ENCODE data around the gene ALG9. TPM values are rescaled to one million over a fixed set of nuclear protein-coding genes. Genes with fewer than 3 reads are reported as not detected.

The ALG9 gene
- total and polyA plus RNA-seq, 9 donors = 21.2 to 29.7 (median 25.0) TPM

DNA sequence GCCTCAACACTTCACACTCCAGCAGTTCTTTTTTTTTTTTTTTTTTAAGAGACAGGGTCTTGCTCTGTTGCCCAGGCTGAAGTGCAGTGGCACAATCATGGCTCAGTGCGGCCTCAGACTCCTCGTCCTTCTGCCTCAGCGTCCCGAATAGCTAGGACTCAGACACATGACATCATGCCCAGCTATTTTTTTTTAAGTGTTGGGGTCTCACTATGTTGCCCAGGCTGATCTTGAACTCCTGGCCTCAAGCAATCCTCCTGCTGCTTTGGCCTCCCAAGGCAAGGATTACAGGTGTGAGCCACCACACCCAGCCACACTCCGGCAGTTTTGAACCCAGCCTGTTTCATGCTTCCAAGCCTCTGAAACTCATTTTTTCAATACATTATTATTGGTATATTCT is 108.9 kb downstream of the ALG9 start:
- no peak for DNase-seq
- Histone ChIP-seq H3K4me3 (ENCODE audit: low read length) (no peak overlapping the region), H3K27ac (ENCODE audit: low read length) (no peak overlapping the region), H3K4me1 (ENCODE audit: control insufficient read depth, insufficient read depth, low read length) (peaks cover 9% of the 10 kb centered on the region), H3K27me3 (ENCODE audit: control insufficient read depth, insufficient read depth, low read length) (no peaks in the 10 kb centered on the region), H3K9me3 (replicated peaks; ENCODE audit: control insufficient read depth, low read depth, low read length) (no peaks in the 10 kb centered on the region), H3K36me3 (ENCODE audit: control insufficient read depth, insufficient read depth, low read length) (peaks cover 54% of the 10 kb centered on the region)
- WGBS (ENCODE audit: insufficient coverage) = 90% methylated on average over 2 of the region's 5 CpGs

DNA sequence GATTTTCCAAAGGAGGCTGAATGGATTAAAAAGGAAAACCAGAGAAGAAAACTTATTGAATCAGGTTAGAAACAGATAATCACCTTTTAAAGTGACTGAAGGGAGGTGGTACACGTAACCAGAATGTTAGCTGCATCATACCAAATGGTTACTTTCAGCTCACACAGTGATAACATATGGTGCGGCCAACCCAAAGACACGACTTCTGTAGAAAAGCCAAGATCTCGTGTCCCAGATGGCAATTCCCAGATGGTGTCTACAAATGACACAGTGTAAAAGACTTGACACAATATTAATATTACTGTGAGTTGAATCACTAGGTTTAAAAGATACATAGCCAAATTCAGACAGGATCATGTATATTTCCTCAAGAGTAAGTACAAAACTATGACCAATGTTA is 110.3 kb downstream of the ALG9 start:
- Histone ChIP-seq H3K36me3 (ENCODE audit: control insufficient read depth, insufficient read depth, low read length) (peaks cover 57% of the 10 kb centered on the region), H3K4me3 (ENCODE audit: low read length) (no peak overlapping the region), H3K9me3 (replicated peaks; ENCODE audit: control insufficient read depth, low read depth, low read length) (no peaks in the 10 kb centered on the region), H3K27me3 (ENCODE audit: control insufficient read depth, insufficient read depth, low read length) (no peaks in the 10 kb centered on the region), H3K27ac (ENCODE audit: low read length) (no peak overlapping the region), H3K4me1 (ENCODE audit: control insufficient read depth, insufficient read depth, low read length) (peaks cover 6% of the 10 kb centered on the region)
- whole genome bisulfite sequencing (ENCODE audit: insufficient coverage) = no CpG with 5 or more reads among the region's 4 CpGs
- no peak for DNase-seq

DNA sequence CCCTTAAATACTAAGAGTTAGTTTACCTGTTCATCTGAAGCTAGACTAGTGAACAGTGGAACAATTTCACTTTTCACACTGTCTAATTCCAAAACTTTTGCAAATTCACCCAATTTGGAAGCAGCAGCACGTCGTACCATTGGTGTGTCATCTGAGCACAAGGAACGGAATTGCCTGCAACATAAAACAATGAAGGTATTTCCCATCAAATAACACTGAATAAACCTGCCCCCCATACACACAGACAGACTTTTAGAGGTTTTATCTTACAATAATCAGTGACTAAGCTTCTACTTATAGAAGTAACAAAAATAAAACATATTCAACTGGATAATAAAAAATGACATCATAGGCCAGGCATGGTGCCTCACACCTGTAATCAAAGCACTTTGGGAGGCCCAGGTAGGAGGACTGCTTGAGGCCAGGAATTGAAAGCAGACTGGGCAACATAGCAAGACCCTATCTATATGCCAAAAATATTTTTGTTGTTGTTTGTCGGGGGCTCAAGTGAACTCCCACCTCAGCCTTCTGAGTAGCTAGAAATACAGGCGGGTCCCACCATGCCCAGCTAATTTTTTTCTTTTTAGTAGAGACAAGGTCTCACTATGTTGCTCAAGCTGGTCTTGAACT is 111.5 kb downstream of the ALG9 start:
- WGBS (ENCODE audit: insufficient coverage) = 80% methylated on average over 1 of the region's 5 CpGs
- DNase-seq = no peak
- H3K27me3 ChIP-seq (ENCODE audit: control insufficient read depth, insufficient read depth, low read length) = no peaks in the 10 kb centered on the region
- no peaks in the 10 kb centered on the region for H3K9me3 ChIP-seq (replicated peaks; ENCODE audit: control insufficient read depth, low read depth, low read length)
- H3K4me3 ChIP-seq (ENCODE audit: low read length) = no peak overlapping the region
- peaks cover 6% of the 10 kb centered on the region for H3K4me1 ChIP-seq (ENCODE audit: control insufficient read depth, insufficient read depth, low read length)
- H3K36me3 ChIP-seq (ENCODE audit: control insufficient read depth, insufficient read depth, low read length) = peaks cover 61% of the 10 kb centered on the region
- H3K27ac ChIP-seq (ENCODE audit: low read length) = peak overlapping the region; percentile 71

DNA sequence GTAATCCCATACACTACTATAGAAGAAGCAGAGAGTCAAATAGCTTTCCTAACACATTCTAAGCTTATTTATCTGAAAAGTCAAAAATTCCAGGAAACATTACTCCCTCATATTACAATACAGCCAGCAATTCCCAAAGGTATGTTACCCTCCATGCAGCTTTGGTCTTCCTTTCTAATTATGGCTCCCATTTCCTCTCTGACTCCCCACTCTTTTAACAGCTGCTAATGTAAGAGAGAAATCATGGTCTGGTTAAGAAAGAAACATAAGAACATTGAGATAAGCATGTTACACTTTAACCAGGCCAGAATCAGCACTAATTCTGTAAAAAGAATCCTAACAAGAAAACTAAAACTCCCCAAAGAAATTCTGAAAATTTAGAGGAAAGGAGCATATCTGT is 112.0 kb downstream of the ALG9 start:
- H3K36me3 ChIP-seq (ENCODE audit: control insufficient read depth, insufficient read depth, low read length) = peaks cover 61% of the 10 kb centered on the region
- H3K27me3 ChIP-seq (ENCODE audit: control insufficient read depth, insufficient read depth, low read length) = no peaks in the 10 kb centered on the region
- no peaks in the 10 kb centered on the region for H3K9me3 ChIP-seq (replicated peaks; ENCODE audit: control insufficient read depth, low read depth, low read length)
- DNase-seq = no peak
- H3K4me3 ChIP-seq (ENCODE audit: low read length) = no peak overlapping the region
- peaks cover 2% of the 10 kb centered on the region for H3K4me1 ChIP-seq (ENCODE audit: control insufficient read depth, insufficient read depth, low read length)
- peak overlapping the region; percentile 71 for H3K27ac ChIP-seq (ENCODE audit: low read length)

GRCh38 chr11:111756097-111756496 is 115.3 kb downstream of the ALG9 start:
- DNase-seq = no peak
- 98% methylated on average over 5 of the region's 6 CpGs for WGBS (ENCODE audit: insufficient coverage)
- Histone ChIP-seq H3K4me3 (ENCODE audit: low read length) (no peak overlapping the region), H3K27me3 (ENCODE audit: control insufficient read depth, insufficient read depth, low read length) (no peaks in the 10 kb centered on the region), H3K27ac (ENCODE audit: low read length) (no peak overlapping the region), H3K36me3 (ENCODE audit: control insufficient read depth, insufficient read depth, low read length) (peaks cover 54% of the 10 kb centered on the region), H3K4me1 (ENCODE audit: control insufficient read depth, insufficient read depth, low read length) (no peaks in the 10 kb centered on the region), H3K9me3 (replicated peaks; ENCODE audit: control insufficient read depth, low read depth, low read length) (no peaks in the 10 kb centered on the region)

GRCh38 chr11:111749646-111750045 is 121.7 kb downstream of the ALG9 start:
- Histone ChIP-seq H3K36me3 (ENCODE audit: control insufficient read depth, insufficient read depth, low read length) (peaks cover 47% of the 10 kb centered on the region), H3K9me3 (replicated peaks; ENCODE audit: control insufficient read depth, low read depth, low read length) (no peaks in the 10 kb centered on the region), H3K27ac (ENCODE audit: low read length) (no peak overlapping the region), H3K4me1 (ENCODE audit: control insufficient read depth, insufficient read depth, low read length) (no peaks in the 10 kb centered on the region), H3K4me3 (ENCODE audit: low read length) (no peak overlapping the region), H3K27me3 (ENCODE audit: control insufficient read depth, insufficient read depth, low read length) (no peaks in the 10 kb centered on the region)
- no peak for DNase-seq

DNA sequence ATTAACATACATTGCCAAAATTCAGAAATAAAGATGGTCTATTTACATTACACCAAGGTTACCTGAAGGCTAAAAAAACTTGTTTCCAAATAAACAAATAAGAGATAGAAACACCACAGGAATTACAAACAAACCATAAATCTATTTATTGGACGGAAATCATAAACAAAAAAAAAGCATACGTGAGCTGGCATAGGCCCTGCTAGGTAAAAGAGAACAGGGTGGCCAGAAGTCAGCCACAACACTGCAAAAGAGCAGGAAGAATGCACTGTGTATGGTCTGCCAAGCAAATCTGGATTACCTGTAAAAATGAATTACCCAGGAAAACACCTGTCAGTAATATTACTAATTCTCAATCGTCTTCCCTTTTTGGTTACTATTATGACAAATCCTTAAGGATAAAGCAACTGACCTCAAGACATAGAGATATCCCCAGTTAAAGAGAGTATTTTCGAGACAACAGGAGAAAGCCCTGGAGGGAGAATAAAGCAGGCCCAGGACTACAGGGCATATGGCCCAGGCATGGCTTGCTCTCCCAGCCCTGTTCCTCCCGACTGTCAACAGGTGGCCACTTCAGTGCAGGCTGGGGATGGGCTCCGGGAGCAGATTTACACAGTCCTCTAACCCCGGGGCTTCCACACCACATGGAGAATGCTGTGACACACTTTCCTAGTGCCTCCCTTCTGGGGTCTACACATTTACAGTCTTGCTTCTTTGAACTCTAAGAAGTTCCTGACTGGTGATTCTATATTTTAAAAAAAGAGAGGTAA is 123.2 kb downstream of the ALG9 start:
- H3K27ac ChIP-seq (ENCODE audit: low read length) = no peak overlapping the region
- H3K4me3 ChIP-seq (ENCODE audit: low read length) = no peak overlapping the region
- H3K4me1 ChIP-seq (ENCODE audit: control insufficient read depth, insufficient read depth, low read length) = no peaks in the 10 kb centered on the region
- peaks cover 52% of the 10 kb centered on the region for H3K36me3 ChIP-seq (ENCODE audit: control insufficient read depth, insufficient read depth, low read length)
- H3K27me3 ChIP-seq (ENCODE audit: control insufficient read depth, insufficient read depth, low read length) = no peaks in the 10 kb centered on the region
- WGBS (ENCODE audit: insufficient coverage) = 77% methylated on average over 5 of the region's 7 CpGs
- DNase-seq = no peak
- H3K9me3 ChIP-seq (replicated peaks; ENCODE audit: control insufficient read depth, low read depth, low read length) = no peaks in the 10 kb centered on the region

- DNase-seq = no peak
- Histone ChIP-seq H3K27me3 (ENCODE audit: control insufficient read depth, insufficient read depth, low read length) (no peaks in the 10 kb centered on the region), H3K36me3 (ENCODE audit: control insufficient read depth, insufficient read depth, low read length) (peaks cover 53% of the 10 kb centered on the region), H3K9me3 (replicated peaks; ENCODE audit: control insufficient read depth, low read depth, low read length) (no peaks in the 10 kb centered on the region), H3K4me1 (ENCODE audit: control insufficient read depth, insufficient read depth, low read length) (no peaks in the 10 kb centered on the region), H3K4me3 (ENCODE audit: low read length) (no peak overlapping the region), H3K27ac (ENCODE audit: low read length) (no peak overlapping the region)
- WGBS (ENCODE audit: insufficient coverage) = no CpG with 5 or more reads among the region's 6 CpGs
Observed at GRCh38 chr11:111745719-111746504, 125.5 kb downstream of the ALG9 start.

GRCh38 chr11:111743700-111744099 is 127.7 kb downstream of the ALG9 start:
- no peaks in the 10 kb centered on the region for H3K9me3 ChIP-seq (replicated peaks; ENCODE audit: control insufficient read depth, low read depth, low read length)
- no peaks in the 10 kb centered on the region for H3K4me1 ChIP-seq (ENCODE audit: control insufficient read depth, insufficient read depth, low read length)
- peaks cover 50% of the 10 kb centered on the region for H3K36me3 ChIP-seq (ENCODE audit: control insufficient read depth, insufficient read depth, low read length)
- no peaks in the 10 kb centered on the region for H3K27me3 ChIP-seq (ENCODE audit: control insufficient read depth, insufficient read depth, low read length)
- WGBS (ENCODE audit: insufficient coverage) = 100% methylated on average over 2 of the region's 2 CpGs
- no peak overlapping the region for H3K4me3 ChIP-seq (ENCODE audit: low read length)
- H3K27ac ChIP-seq (ENCODE audit: low read length) = no peak overlapping the region
- no peak for DNase-seq

DNA sequence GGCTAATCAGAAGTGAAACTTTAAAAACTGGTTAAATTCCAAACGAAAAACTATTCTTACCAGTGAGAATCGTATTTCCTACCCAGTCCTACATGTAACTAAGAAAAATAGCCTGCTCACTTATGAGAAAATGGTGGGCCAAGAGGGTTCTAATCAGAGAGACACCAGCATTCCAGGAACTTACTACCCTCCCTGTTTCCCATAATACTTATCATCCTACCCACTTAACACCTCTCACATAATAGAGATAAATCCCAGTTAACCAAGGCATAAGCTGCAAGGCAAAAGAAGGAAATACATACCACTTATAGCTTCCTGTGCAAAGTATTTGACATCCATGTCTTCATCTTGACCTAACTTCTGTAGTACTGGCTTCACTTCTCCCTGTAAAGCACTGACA is 129.6 kb downstream of the ALG9 start:
- H3K36me3 ChIP-seq (ENCODE audit: control insufficient read depth, insufficient read depth, low read length) = peaks cover 45% of the 10 kb centered on the region
- no peaks in the 10 kb centered on the region for H3K9me3 ChIP-seq (replicated peaks; ENCODE audit: control insufficient read depth, low read depth, low read length)
- no peak for DNase-seq
- no CpG with 5 or more reads among the region's 2 CpGs for WGBS (ENCODE audit: insufficient coverage)
- H3K27ac ChIP-seq (ENCODE audit: low read length) = no peak overlapping the region
- peaks cover 15% of the 10 kb centered on the region for H3K4me1 ChIP-seq (ENCODE audit: control insufficient read depth, insufficient read depth, low read length)
- H3K27me3 ChIP-seq (ENCODE audit: control insufficient read depth, insufficient read depth, low read length) = no peaks in the 10 kb centered on the region
- H3K4me3 ChIP-seq (ENCODE audit: low read length) = no peak overlapping the region

Data from muscle of leg (tissue), 11 donors.